ENCODE data around the gene OLIG2.

DNA sequence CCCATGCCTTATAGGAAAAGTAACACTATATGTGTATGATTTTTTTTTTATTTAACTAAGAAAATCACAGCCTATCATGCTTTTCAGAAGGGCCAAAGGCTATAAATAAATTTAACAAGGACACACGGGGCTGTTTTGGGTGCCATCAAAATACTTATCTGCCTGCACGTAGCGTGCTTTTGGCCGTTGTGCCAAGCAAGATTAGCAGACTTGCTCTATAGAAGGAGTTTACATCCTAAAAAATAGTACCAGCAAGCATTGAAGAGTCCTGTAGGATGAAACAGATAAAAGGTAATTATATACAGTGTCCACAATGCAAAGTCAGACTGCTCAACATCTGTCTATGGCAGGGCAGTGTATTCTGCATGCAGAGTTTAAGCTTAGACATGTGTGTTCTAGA lies 47.9 kb downstream of the OLIG2 start:
- no peak for TF ChIP-seq EP300 (IDR thresholded peaks at IDR 0.05)
- TF ChIP-seq, protein P1, sequence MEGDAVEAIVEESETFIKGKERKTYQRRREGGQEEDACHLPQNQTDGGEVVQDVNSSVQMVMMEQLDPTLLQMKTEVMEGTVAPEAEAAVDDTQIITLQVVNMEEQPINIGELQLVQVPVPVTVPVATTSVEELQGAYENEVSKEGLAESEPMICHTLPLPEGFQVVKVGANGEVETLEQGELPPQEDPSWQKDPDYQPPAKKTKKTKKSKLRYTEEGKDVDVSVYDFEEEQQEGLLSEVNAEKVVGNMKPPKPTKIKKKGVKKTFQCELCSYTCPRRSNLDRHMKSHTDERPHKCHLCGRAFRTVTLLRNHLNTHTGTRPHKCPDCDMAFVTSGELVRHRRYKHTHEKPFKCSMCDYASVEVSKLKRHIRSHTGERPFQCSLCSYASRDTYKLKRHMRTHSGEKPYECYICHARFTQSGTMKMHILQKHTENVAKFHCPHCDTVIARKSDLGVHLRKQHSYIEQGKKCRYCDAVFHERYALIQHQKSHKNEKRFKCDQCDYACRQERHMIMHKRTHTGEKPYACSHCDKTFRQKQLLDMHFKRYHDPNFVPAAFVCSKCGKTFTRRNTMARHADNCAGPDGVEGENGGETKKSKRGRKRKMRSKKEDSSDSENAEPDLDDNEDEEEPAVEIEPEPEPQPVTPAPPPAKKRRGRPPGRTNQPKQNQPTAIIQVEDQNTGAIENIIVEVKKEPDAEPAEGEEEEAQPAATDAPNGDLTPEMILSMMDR (IDR thresholded peaks at IDR 0.05), result no peak
- no peak for TF ChIP-seq POLR2AphosphoS5 (IDR thresholded peaks at IDR 0.05)
- TF ChIP-seq POLR2A (IDR thresholded peaks at IDR 0.05; ENCODE audit: low read depth), result no peak
